AG08396 (cell line): Measurements from ENCODE around the gene ERBIN.
A peak's percentile ranks its signal among the peaks of the same experiment; 100 is the strongest.
"Not testable (repeated sequence)": the region's sequence is repeated elsewhere in the genome, so short reads cannot be mapped to it uniquely, and the experiment has no call there.

ENCODE experiments used
- DNase-seq: peaks from one replicate; pipeline ENCODE4 v3.0.0; 2012; ENCODE audit warnings: low spot score, mixed read lengths

ERBIN gene

GRCh38 chr5:66009277-66009676, 82.9 kb downstream of the ERBIN start:
- no peak for DNase-seq

DNA sequence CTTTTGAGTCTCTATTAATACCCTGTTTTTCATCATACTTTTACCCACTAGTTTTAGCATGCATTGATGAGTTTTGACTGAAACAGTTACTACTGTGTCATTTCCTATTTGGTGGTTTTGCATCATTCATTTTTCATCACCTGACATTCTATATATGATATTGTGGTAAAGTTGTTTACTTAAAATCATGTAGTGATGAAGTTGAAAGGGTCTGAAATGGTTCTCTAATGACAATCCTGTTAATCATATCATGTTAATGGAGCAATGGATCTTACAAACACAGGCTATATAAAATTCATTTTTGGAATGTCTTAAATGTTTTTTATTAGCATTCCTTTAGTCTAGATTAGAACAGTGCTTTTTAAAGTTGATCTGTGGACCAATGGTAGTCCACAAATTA, 84.1 kb downstream of the ERBIN start:
- DNase-seq, result no peak

DNA sequence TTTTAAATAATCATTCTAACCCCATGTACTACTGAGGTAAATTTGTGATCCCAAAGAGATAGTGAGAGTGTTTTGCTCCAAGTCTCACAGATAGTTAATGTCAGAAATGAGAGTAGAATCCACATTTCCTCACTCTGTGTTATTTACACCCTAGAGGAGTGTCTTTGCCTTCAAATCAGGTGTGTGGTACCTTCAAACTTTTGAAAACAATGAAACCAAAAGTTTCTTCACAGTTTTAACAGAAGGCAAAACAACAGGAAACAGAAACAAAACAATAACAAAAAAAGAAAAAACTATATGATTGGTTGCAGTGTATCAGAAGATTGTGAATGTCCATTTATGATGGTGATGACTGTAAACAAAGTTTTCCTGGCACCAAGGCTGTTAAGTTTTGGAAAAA, 85.9 kb downstream of the ERBIN start:
- DNase-seq, result no peak

DNA sequence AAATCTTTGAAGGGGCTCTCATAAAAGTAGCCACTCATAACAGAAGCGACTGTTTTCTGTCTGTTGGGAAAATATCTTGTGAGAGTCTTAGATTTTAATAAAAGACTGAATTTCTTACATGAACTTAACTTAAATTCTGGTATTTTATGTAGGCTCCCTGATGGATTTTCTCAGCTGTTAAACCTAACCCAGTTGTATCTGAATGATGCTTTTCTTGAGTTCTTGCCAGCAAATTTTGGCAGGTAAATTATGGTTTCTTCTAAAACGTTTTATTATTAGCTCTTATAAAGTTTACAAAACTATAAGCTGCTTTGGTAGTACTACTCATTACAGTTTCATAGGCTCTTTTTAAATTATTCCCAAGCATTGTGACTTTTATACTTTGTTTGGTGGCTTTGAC, 87.0 kb downstream of the ERBIN start:
- DNase-seq, result no peak

- DNase-seq, result no peak
These were observed 87.5 kb downstream of the ERBIN start for GRCh38 chr5:66013906-66014305.

GRCh38 chr5:66015196-66015960, 89.0 kb downstream of the ERBIN start:
- no peak for DNase-seq

DNA sequence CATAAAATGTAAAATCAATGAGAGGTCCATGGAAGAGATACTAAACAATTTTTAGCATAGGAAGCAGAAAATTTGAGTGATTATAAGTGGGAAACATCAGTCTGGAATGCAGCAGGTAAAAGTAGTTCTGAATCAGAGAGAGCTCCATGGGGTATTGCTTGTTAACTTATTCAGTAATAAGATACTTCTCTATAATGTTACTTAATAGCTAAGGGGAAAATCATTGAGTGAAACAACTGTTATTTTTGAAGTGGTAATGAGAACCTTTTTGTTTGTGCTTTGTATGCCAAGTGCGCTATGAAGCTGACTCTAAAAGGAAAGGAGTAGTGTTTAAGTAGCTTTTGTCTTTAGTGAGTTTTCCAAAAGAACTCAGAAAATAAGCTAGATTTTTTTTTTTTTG, 95.2 kb downstream of the ERBIN start:
- no peak for DNase-seq

GRCh38 chr5:66039296-66039695, 112.9 kb downstream of the ERBIN start:
- DNase-seq, result no peak

DNA sequence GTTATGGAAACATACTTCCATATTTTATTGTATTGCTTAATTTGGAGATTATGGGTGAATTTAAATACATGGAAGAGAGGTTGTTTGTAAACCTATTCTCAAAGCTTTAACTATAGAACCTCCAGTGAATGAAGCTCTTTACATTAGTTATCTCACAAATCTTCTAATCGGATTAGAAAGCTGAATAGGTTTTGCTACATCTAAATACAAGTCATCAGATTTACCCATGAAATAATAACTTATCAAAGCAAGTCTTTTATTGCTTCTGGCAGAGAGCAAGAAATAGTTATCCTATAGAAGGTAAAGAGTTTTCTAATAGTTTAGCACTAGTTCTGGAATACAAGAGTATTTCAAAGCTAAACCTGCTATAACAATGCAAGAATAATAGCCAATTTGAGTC, 113.3 kb downstream of the ERBIN start:
- no peak for DNase-seq

GRCh38 chr5:66041627-66042026, 115.3 kb downstream of the ERBIN start:
- peak; percentile 3 for DNase-seq

DNA sequence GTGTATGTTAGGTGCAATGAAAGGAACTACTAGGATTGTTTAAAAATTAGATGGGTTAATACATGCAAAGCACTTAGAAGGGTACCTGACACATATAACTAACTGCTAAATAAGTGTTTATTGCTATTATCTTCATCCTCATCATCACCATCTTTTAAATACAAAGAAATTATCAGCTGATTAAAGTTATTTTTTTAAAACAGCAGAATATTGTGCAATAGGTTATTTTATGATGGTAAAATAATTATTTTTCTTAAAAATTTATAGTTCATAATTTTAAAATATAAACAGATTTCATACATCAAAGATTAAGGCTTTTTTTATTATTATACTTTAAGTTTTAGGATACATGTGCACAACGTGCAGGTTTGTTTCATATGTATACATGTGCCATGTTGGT, 130.9 kb downstream of the ERBIN start:
- no peak for DNase-seq

- DNase-seq, result not testable (repeated sequence)
These were observed 134.9 kb downstream of the ERBIN start for GRCh38 chr5:66061320-66061719.

DNA sequence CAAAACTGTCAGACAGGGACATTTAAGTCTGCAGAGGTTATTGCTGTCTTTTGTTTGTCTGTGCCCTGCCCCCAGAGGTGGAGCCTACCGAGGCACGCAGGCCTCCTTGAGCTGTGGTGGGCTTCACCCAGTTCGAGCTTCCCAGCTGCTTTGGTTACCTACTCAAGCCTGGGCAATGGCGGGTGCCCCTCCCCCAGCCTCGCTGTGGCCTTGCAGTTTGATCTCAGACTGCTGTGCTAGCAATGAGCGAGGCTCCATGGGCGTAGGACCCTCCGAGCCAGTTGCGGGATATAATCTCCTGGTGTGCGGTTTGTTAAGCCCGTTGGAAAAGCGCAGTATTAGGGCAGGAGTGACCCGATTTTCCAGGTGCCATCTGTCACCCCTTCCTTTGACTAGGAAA, 136.7 kb downstream of the ERBIN start:
- not testable (repeated sequence) for DNase-seq

DNA sequence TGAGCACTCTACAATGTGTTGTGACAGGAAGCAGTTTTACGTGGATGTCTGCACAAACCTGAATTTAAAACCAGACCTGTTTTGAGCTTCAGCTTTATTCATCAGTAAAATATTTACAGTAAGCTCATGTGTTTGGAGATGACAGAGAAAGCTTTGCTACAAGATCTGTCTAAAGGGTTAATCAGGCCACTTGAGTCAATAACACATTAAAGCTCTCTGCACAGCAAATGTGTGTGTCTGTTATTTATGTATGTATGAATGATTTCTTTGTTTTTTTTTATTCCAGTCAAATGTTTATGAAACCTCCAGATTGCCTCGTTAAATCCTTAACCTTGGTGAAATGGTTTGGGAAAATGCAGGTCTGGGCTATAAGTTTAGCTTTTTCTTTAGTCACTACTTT, 140.5 kb downstream of the ERBIN start:
- no peak for DNase-seq

- no peak for DNase-seq
These were observed 145.7 kb downstream of the ERBIN start for GRCh38 chr5:66072031-66072430.

DNA sequence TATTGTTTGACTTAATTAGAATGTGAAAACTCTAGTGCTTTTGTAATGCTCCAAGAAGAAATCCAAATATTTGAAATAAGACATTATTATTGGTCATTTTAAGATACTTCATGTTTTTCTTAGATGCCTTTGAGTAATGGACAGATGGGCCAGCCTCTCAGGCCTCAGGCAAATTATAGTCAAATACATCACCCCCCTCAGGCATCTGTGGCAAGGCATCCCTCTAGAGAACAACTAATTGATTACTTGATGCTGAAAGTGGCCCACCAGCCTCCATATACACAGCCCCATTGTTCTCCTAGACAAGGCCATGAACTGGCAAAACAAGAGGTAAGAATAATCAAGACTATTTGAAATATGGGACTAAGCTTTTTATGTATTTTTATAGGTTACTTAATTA, 148.5 kb downstream of the ERBIN start:
- DNase-seq, result no peak

DNA sequence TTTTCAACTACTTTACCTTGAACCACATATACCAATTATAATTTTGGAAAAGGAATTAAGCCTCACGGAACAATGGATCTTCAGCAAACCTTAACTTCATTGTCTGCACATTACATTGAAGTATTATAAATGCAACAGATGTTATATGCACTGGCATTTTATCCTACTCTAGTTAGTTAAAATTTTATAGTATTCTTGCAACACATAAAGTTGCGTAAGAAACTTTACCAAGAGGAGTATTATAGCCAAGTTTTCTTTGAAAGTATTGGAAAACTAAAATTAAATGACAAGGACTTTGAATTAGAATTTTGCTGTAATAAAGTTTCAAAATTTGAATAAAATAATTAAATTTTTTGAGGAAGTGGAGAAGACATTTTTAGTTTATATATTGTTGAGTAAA, 154.3 kb downstream of the ERBIN start:
- no peak for DNase-seq

DNA sequence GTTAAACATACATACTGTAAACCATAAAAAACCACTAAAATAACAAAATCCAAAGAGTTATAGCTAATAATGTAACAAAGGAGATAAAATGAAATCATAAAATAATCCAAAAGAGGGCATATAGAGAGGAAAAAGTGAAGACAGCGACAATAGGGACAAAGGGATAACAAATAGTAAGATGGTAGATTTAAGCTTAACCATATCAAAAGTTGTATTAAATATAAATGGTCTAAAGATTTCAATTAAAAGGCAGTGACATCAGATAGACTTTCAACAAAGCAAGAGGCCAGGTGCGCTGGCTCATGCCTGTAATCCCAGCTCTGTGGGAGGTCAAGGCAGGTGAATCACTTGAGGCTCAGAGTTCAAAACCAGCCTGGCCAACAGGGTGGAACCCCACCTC, 163.0 kb downstream of the ERBIN start:
- no peak for DNase-seq

DNA sequence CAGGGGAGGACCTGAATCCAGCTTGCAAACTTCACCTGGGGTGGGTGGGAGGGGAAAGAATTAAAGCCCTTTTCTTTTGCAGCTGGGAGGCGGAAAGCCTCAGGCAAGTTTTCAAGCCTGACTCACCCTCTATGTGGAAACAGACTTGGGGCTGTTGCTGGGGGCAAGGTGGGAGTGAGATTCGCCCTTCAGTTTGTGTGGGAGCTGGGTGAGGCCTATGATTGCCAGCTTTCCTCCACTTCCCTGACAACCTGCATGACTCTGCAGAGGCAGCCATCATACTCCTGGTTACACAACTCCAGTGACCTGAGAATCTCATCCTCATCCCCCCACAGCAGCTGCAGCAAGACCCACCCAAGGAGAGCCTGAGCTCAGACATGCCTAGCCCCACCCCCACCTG, 174.5 kb downstream of the ERBIN start:
- no peak for DNase-seq

DNA sequence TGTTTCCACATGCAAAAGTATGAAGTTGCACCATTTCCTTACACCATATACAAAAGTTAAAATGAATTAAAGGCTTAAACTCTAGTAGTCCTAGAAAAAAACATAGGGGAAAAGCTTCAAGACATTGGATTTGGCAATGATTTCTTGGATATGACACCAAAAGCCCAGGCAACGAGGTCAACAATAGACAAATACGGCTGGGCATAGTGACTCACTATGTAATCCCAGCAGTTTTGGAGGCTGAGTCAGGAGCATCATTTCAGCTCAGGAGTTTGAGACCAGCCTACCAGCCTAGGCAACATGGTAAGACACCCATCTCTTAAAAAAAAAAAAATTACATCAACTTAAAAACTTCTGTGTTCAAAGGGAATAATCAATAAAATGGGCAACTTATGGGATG, 186.8 kb downstream of the ERBIN start:
- DNase-seq, result no peak

- DNase-seq, result no peak
These were observed 191.9 kb downstream of the ERBIN start for GRCh38 chr5:66118304-66118703.

- peak; percentile 14 for DNase-seq
These were observed 196.1 kb downstream of the ERBIN start for GRCh38 chr5:66122379-66123034.

- DNase-seq, result no peak
These were observed 202.8 kb downstream of the ERBIN start for GRCh38 chr5:66129144-66129543.

GRCh38 chr5:66130493-66130892, 204.1 kb downstream of the ERBIN start:
- no peak for DNase-seq
